ENCODE measurements around the gene THOP1. TPM values are rescaled to one million over a fixed set of nuclear protein-coding genes. Genes with fewer than 3 reads are reported as not detected.

THOP1 gene
- total and polyA plus RNA-seq, 4 donors = 23.8 to 71.9 (median 64.6) TPM

GRCh38 chr19:2827840-2828489 lies 42.7 kb downstream of the THOP1 start:
- no peaks in the 10 kb centered on the region for H3K27me3 ChIP-seq (ENCODE audit: control insufficient read depth in 3 of 3, insufficient read depth in 3 of 3, low read length in 2 of 3)
- no peaks in the 10 kb centered on the region for H3K4me1 ChIP-seq (ENCODE audit: control insufficient read depth in 5 of 5, insufficient read depth in 5 of 5, low read length in 5 of 5)
- WGBS, 2 donors = 92 to 95% methylated on average over 13 of the region's 13 CpGs
- ATAC-seq (ENCODE audit: insufficient read depth, low FRiP score) (no peak), DNase-seq (no peak)
- peaks cover 0 to 17% (median 11%) of the 10 kb centered on the region in 4 donors for H3K9me3 ChIP-seq (ENCODE audit: control insufficient read depth in 4 of 4, insufficient read depth in 3 of 4, low read length in 3 of 4)
- no peak overlapping the region for H3K4me3 ChIP-seq
- peaks cover 8 to 30% (median 23%) of the 10 kb centered on the region in 4 donors for H3K36me3 ChIP-seq (ENCODE audit: control insufficient read depth in 4 of 4, insufficient read depth in 4 of 4, low read length in 4 of 4)
- TF ChIP-seq CTCF (IDR thresholded peaks at IDR 0.05; ENCODE audit: control extremely low read depth, extremely low read depth) = no peak
- H3K27ac ChIP-seq (ENCODE audit: low read depth in 1 of 2, low read length in 1 of 2) = no peak overlapping the region
- H3K9ac ChIP-seq (ENCODE audit: insufficient read depth in 1 of 2, low read length in 2 of 2) = no peak overlapping the region

DNA sequence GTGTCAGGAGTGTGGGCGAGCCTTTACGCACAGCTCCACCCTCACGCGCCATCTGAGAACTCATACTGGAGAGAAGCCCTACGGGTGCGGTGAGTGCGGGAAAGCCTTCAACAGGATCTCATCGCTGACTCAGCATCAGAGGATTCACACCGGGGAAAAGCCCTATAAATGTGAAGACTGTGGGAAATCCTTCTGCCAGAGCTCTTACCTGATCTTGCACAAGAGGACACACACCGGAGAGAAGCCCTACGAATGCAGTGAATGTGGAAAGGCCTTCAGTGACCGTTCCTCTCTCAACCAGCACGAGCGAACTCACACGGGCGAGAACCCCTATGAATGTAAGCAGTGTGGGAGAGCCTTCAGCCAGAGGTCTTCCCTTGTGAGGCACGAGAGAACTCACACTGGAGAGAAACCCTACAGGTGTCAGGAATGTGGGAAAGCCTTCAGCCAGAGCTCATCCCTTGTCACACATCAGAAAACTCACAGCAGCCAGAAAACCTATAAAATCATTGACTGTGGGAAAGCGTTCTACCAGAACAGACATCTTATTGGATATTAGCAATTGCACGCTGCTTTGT lies 49.1 kb downstream of the THOP1 start:
- no peak for ATAC-seq (ENCODE audit: insufficient read depth, low FRiP score)
- Histone ChIP-seq H3K9me3 (ENCODE audit: control insufficient read depth in 4 of 4, insufficient read depth in 3 of 4, low read length in 3 of 4) (peaks cover 18 to 49% (median 33%) of the 10 kb centered on the region in 4 donors), H3K27me3 (ENCODE audit: control insufficient read depth in 3 of 3, insufficient read depth in 3 of 3, low read length in 2 of 3) (no peaks in the 10 kb centered on the region), H3K4me1 (ENCODE audit: control insufficient read depth in 5 of 5, insufficient read depth in 5 of 5, low read length in 5 of 5) (no peaks in the 10 kb centered on the region), H3K4me3 (peak overlapping the region; percentile 2), H3K27ac (ENCODE audit: low read depth in 1 of 2, low read length in 1 of 2) (no peak overlapping the region), H3K36me3 (ENCODE audit: control insufficient read depth in 4 of 4, insufficient read depth in 4 of 4, low read length in 4 of 4) (peaks cover 17 to 48% (median 35%) of the 10 kb centered on the region in 4 donors), H3K9ac (ENCODE audit: insufficient read depth in 1 of 2, low read length in 2 of 2) (no peak overlapping the region)
- no peak for TF ChIP-seq CTCF (IDR thresholded peaks at IDR 0.05; ENCODE audit: control extremely low read depth, extremely low read depth)
- 98 to 99% methylated on average over 19 of the region's 19 CpGs for WGBS, 2 donors
- no peak for DNase-seq

DNA sequence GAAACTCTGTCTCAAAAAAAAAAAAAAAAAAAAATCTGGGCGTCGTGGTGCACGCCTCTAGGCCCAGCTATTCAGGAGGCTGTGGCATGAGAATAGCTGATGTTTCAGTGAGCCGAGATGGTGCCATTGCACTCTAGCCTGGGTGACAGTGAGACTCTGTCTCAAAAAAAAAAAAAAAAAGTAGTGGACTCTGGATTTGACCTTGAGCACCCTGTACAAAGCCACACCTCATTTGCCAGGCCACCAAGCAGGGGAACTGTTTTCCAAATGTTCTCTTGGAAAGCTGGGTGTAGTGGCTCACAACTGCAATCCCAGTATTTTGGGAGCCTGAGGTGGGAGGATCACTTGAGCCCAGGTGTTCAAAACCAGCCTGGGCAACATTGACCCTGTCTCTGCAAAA lies 52.1 kb downstream of the THOP1 start:
- Histone ChIP-seq H3K27ac (ENCODE audit: low read depth in 1 of 2, low read length in 1 of 2) (no peak overlapping the region), H3K4me1 (ENCODE audit: control insufficient read depth in 5 of 5, insufficient read depth in 5 of 5, low read length in 5 of 5) (peaks cover 0 to 4% (median 2%) of the 10 kb centered on the region in 5 donors), H3K4me3 (no peak overlapping the region), H3K36me3 (ENCODE audit: control insufficient read depth in 4 of 4, insufficient read depth in 4 of 4, low read length in 4 of 4) (peaks cover 16 to 45% (median 32%) of the 10 kb centered on the region in 4 donors), H3K9me3 (ENCODE audit: control insufficient read depth in 4 of 4, insufficient read depth in 3 of 4, low read length in 3 of 4) (peaks cover 18 to 39% (median 27%) of the 10 kb centered on the region in 4 donors), H3K9ac (ENCODE audit: insufficient read depth in 1 of 2, low read length in 2 of 2) (no peak overlapping the region), H3K27me3 (ENCODE audit: control insufficient read depth in 3 of 3, insufficient read depth in 3 of 3, low read length in 2 of 3) (no peaks in the 10 kb centered on the region)
- WGBS, 2 donors = 85 to 100% methylated on average over 3 to 4 of the region's 4 CpGs
- ATAC-seq (ENCODE audit: insufficient read depth, low FRiP score) (no peak), DNase-seq (no peak)
- TF ChIP-seq CTCF (IDR thresholded peaks at IDR 0.05; ENCODE audit: control extremely low read depth, extremely low read depth) = no peak

All from lung (tissue), 12 donors.